ENCODE data around the gene ATXN3L.

Gene ATXN3L

DNA sequence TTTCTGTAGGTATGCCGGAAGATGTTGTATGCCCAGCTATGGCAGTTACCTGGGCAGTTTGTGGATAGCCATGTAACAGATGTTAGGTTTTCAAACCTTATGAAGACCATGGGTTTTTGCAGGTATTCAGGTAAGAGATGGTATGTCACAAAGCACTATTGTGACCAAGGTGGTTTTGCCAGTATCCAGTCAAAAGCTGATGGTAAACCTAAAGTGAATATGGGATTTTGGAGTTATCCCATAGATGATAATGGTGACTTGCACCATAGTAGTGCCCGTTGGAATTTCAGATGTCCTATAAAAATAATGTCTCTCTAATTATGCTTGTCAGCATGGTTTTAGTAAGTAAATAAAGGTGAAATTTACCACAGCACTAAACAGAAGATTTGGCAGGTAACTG is at the start of gene ATXN3L:
ATXN3L (minus strand) TSS at position 101 of the 400 bp plus-strand sequence. CDS start 119 bp downstream, outside the sequence.
- no peak for DNase-seq

DNA sequence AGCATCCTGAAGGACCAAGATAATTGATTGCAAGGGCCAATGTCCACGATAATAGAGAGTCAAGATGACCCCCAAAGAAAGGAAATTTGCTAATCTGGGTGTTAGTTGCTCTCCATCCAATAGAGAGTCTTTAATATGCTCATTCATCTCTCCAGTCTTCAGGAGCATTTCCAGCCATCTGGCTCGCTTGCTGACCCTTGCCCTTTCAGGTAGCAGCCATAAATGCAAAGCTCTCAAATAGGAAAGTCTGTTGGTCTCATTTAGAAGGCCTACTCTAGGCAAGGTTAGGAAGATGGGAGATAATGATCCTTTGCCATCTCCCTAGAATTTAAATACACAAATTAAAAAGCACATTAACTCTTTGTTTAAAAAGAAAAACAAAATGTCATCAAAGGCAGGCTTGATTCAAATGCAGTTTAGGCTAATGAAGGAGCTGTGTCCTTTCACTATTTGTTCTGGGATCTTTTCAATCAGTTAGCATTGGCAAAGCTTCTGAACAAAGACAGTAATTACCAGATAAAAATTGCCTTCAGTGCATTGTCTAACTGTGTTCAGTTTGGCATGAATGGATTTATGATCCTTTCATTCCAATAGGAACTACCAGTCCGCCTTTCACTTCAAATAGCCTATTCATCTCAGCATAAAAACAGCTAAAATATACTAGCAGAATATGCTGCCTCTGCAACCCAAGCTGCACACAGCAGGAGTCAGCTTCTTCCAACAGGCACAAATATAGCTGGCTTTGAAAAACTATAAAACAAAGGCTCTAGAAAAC is 49.6 kb upstream of the ATXN3L start:
- no peak for DNase-seq

DNA sequence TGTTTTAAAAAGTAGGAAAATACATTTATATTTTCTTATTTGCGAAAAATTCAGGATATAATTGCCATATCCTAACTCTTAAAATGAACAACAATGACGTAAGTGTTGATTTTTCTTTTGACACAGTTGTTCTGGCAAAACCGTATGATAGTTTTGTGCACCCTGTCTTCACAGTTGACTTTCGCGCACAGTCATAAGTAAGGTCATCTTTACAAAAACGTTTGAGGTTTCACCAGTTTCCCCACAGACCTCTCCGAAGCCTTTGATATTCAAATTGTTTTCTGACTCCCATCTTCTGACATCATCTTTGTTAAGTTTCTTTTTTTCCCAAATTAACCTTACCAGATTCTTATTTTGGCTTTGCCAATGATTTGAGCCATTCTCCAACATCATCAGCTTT is 48.1 kb upstream of the ATXN3L start:
- no peak for DNase-seq

DNA sequence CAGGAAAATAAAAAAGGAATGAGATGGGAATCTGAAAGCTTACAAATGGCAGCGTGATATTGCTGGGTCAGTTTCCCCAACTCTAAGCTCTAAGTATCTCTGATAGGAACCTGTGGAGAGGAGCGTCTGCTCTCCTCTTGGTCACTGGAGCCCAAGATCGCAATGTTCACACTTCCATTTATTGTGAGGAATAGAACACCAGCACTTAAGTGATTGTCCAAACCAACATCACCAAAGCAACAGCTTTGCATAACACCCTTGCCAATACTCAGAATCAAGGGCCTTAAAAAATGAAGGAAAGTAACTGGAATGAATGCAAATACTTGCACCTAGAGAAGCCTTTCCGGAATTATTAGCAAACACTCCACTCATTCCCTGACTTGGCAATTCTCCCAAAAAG is 46.8 kb upstream of the ATXN3L start:
- no peak for DNase-seq

DNA sequence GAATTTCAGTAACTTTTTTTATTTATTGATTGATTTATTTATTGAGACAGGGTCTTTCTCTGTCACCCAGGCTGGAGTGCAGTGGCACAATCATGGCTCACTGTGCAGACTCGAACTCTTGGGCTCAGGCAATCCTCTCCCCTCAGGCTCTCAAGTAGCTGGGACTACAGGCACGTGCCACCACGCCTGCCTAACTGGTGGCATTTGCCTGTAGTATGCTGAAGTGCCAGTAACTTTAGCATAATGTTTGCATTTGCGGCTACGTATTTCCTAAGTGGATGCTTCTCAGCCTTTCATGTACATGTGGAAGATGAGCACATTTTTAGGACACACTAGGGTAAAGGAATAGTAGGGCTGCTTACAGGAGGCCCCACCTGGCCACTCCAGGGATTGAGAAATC is 45.3 kb upstream of the ATXN3L start:
- DNase-seq: no peak

DNA sequence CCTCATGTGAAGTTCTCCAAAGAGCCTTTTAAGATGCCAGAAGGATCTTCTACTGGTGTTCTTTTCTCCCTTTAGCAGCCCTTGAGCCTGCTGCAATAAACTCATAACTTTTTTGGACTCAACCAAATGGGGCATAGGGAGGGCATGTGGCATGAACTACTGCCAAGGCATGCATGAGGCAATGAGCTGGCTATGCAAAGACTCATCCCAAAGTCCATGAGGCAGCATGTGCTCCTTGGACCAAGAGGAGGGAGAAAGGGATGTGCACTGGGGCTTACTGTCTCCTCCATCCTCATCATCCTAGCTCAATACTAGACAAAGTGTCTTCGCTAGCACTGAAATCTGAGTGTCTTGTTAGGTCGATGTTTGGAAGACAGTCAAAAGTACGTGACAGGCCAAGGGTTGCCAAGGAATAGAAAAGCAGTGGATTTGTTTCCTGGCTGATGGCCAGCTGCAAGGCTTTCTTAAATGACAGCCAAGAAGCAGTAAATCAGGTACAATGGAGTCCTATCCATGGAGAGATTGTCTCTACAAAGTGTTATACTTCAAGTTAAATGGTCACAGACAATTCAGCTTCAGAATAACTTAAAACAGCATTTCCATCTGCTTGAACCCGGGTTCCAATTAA is 44.5 kb upstream of the ATXN3L start:
- DNase-seq: no peak

DNA sequence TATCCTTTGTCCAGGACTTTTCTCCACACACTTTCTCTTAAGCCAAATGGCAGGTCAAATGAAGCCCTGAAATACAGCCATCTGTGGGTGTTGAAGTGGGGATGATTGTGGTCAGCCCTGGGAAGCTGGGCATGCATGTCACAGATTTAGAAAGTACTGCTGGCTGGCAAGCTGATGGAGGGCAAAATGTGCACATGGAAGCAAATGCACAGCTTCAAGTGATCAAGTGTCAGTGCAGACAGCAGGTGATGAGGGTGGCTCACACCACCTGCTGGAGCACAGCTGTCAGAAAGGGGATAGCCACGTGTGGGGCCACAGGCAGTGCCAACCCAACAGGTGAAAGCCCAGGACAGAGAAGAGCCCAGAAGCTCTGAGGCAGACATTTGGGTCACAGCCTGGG is 40.3 kb upstream of the ATXN3L start:
- DNase-seq: no peak

DNA sequence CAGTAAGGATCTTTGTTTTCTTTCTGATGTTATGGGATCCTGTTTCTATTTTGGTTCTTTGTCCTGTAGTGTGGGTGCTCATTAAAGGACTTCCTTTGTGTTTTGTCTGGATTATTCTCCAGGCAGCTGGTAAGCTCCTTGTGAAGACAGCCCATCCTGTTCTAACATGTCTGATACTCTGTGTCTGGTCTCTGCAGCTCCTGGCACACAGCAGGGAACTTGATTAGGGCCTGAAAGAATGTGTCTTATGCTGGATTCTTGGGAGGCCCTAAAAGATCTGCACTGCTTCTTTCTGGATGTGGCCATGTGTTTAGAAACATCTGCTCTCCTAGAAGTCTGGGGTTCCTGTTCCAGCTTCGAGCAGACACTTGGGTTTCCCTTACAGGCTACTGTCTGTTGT is 38.1 kb upstream of the ATXN3L start:
- no peak for DNase-seq

DNA sequence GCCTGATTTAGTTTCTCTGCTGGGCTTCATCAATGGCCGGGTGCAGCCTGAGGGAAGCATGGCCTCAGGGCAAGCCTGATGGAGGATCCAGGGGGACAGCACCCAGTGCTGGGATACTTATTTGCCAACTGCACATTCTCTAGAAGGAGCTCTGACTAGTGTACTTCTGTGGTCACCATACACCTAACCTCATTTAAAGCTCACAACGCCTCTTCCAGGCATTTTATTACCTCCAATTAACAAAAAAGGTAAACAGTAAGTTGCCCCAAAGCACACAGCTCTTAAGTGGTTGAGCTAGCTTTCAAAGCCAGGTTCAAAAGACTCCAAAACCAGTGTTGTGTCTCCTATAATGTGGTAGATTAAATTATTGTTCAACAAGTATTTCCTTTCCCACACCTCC is 26.8 kb upstream of the ATXN3L start:
- DNase-seq: no peak

DNA sequence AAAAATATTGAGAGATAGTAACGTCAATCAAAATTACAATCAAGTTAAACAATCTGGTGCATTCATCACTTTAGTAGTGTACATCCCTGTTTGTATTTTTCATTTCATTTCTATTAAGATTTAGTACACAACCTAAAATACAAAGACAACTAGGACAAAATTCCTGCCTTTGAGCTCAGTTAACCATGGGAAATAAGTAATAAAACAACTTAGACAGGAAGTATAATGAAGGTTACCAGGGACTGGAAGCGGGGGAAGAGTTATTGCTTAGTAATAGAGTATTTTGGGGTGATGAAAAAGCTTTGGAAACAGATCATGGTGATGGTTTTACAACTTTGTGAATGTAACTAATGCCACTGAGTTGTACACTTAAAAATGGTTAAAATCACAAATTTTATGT is 25.6 kb upstream of the ATXN3L start:
- DNase-seq: no peak

DNA sequence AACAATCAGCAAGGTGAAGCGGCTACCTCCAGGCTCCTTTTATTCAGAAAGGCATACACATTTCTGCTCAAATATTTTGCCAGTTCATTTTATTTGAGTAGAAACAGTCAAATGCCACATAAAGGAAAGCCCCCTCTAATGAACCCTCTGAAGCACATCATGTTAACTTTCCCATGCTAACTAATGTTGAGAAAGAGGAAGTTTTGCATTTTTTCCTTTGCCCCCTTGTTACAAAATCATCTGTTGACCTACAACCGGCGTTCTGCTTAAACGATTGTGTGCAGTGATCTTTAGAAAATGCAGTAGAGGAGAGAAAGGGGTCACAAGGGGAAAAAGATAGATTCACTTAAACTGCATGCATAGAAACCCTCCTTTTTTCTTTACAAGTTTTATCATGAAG is 25.2 kb upstream of the ATXN3L start:
- no peak for DNase-seq

DNA sequence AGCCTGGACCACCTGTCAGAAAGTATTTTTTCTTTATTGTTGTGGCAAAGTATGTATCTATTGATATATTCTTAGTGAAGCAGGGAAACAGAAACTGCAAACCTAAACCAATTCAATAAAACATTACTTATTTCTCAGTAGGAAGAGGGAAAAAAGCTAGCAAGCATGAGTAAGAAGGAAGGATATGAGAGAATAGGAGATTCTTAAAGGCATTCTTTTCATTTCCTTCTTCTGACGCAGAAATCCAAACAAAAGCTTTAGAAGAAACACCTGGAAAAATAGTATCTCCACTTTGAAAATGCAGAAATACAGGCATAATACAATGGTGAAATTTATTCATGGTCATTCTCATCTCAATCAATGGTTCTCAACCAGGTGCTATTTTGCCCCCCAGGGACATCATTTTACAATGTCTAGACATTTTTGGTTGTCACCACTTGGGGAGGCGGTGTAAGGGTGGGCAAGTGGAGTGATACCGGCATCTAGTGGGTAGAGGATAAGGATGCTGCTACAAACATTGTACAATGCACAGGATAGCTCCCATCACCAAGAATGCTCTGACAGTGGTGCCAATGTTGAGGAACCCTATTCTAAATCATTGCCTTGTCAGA is 21.7 kb upstream of the ATXN3L start:
- no peak for DNase-seq

DNA sequence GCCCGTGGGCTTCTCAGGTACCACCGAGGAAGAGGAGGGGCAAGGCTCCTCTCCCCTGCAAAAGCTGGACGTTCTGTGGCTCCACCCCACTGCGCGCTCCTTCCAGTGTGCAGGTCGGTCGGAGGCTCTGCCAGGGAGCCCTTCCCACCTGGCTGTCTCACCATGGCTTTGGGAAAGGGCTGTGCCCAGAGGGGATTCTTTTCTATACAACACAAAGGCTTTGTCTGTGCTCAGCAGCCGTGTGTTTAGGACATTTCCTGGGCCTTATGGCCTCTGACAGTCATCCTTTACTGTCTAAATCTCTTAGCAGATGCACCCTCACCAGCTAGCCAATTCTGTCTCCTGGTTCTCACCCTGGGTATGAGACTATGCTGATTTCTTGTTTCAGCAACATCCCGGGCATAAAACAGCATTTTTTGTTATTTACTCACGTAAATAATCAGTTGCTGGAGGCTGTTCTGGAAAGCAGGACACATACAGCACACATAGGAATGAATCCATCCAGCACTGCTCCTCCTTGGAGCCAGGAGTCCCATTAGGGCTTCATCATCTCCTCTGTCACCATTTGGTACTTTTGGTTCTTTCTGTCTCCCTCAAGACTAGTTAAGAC is 20.4 kb upstream of the ATXN3L start:
- no peak for DNase-seq

DNA sequence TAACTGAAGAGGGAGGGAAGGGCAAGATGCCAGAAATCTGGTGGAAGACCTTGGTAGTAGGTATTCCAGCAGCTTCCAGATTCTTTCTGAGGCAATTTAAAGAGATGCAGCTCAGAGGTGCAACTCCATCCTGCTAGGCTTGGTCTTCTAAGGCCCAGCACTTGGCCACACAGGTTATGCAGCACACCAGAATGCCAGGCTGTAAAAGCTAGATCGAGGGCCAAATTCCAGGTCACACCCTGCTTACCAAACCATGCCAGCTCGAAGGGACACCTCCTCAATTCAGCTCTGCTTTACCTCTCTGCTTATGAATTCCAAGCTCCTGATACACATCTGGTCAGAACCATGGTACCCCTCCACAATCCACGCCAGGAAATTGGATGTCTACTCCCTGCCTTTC is 19.8 kb upstream of the ATXN3L start:
- no peak for DNase-seq

DNA sequence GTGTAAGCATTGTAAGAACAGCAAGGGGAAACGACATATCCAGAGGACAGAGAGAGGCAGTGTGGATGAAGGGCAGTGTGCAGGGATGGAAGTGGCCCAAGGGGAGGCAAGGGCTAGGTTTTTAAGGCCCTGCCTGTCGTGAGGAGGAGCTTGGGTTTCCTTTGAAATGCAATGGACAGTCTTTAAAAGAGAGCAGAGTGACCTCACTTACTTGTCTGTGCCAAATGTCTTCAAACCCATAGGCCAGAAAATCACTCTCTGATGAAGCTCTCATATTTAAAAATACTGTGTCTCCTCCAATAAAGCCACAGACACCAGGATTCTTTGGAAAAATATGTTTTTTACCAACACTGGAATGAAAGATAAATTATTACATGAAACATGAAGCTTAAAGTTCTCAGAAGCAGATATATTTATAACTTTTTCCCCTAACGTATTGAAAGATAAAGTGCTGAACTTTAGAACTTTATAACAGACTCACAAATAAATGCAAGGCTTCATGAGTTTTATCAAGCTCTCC is 19.2 kb upstream of the ATXN3L start:
- DNase-seq: no peak

DNA sequence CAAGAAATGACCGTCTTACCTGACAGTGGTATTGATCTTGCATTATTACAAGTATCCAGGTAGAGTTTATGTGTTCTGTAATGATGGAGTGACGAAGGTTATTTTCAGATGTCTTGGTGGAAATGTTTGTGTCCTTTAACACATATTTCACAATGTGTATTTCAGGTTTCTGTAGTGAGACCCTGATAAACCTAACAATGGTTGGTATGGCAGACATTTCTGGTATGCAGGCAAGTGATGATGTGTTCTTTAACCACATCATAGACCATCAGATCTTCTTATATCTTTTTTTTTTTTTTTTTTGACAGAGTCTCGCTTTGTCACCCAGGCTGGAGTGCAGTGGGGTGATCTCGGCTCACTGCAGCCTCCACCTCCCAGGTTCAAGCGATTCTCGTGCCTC is 14.6 kb upstream of the ATXN3L start:
- DNase-seq: no peak

DNA sequence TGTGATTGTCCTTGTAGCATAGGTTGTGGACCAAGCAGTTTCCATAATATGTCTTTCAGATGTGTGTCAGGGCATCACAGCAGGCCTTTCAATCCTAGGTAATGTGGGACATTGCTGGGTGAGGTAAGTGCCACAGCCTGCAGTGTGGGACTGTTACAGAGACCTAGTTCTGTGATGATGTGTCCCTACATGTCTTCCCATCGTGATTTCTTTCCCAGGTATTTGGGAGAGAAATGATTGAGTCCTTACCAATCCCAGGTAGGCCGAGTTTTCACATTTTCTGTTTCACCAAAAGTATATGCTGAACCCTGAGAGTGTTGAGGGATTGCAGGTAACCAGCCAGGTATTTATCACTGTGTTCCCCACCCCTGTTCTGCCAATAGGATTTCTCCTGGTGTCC is 10.6 kb upstream of the ATXN3L start:
- no peak for DNase-seq

DNA sequence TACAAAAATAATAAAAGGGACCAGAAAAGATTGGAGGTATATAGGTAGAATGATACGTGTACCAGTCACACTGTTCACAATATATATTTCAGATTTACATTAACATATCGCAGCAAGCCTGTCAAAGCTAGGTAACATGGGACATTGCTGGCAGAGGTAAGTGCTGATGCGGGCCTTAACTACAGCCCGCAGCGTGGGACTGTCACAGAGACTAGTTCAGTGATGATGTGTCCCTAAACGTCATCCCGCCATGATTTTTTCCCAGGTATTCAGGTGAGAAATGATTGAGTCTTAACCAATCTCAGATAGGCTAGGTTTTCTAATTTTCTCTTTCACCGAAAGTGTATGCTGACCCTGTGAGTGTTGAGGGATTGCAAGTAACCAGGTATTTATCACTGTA is 7.8 kb upstream of the ATXN3L start:
- no peak for DNase-seq

DNA sequence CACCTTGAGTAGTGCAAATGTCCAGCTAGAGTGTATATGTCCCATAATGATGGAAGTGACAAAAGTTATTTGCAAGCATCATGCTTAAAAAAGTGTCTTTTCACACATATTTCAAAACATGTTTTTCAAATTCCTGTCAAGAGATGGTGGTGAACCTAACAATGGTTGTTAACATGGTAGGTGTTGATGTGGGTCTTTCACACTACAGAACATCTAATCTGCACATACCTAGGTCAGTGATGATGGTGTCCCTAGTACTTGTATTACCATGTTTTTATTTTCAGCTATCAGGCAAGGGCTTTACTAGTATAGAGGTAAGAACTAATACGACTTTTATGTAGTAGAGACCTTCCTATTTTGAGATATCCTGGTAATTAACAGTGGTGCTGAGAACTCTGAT is 3.4 kb upstream of the ATXN3L start:
- DNase-seq: no peak

DNA sequence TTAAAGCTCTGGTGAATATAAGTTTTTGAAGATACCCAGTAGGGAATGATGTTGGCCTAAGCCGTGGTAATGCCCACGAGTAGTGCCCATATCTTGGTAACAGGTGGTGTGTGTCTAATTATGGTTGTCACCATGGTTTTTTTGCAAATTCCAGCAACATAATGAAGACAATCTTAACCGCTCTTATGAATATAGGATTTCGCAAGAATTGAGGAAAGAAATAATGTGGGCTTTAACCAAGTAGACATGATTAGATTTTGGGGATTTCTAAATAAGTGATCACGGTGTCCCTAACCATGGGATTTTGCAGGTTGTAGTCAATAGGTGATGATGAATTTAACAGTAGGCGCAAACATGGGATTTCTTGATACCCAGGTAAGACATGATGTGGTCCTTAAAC is 2.5 kb downstream of the ATXN3L start:
- no peak for DNase-seq

DNA sequence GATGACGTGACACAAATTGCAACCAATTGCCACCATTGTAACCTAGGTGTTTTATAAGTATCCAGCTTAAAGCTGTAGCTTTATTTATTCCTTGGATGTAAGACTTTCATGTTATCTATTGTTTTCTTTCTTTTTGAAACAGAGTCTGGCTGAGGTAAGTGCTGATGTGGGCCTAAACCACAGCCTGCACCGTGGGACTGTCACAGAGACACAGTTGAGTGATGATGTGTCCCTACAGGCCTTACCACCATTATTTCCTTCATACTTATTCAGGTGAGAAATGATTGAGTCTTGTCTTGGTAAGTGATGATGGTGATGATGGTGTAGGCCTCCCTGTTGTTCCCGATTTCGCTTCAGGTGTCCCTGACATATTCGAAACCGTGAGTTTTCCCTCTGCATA is 8.3 kb downstream of the ATXN3L start:
- DNase-seq: no peak

DNA sequence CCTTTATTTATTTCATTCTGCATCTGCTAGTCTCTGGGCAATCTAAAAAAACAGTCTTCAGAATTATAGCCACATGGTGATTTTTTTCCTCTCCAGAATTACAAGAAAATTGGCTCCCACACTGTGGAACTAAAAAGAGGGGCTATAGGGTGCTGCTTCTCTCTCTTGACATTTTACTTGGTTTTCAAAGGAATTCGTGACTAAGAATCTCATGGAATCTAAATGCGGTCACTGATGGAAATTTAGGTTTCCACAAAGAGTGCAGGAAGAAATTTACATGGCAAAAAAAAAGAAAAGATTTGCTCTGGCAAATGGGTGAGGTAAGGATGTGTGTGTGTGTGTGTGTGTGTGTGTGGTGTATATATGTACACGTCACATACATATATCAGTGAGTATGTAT is 10.2 kb downstream of the ATXN3L start:
- no peak for DNase-seq

DNA sequence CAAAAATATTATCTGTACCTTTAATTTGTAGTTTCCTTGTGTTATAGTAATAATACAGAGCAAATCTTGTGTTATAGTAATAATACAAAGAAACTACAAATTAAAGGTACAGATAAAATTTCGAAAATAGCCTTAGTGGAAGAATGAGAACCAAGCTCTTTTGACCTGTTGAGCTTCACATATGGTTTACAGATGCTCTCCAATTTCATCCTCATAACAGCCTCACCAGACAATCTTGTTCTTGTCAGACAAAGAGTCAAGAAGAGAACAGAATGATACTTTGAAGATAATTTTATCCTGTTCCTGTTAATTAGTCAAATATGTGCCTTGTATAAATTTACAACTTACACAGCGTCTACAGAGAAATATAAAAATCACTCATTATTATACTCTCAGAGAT is 12.8 kb downstream of the ATXN3L start:
- no peak for DNase-seq

DNA sequence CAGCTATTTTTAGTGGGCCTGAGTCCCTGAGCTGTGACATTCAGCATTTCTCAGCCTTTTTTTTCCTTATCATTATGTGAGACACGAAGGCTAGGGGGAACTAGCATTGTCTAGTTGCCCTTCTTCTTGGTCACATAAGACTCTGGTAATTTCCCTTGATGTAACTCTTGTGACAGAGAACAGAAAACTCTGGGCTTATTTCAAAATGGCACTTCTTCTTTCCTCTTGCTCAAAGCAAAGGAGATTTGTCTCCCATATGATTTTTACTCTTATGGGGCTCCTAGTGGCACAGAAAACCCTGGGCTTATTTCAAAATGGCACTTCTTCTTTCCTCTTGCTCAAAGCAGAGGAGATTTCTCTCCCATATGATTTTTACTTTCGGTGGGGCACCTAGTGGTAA is 14.7 kb downstream of the ATXN3L start:
- DNase-seq: no peak

Data from GOT3 (cell line).